GM10266 (cell line): Measurements from ENCODE around the gene UBE2N.

Experiments
- DNase-seq: peaks from one replicate; pipeline ENCODE4 v3.0.0; 2012; ENCODE audit errors: extremely low spot score
- TF ChIP-seq, protein P1 (sequence below): IDR thresholded peaks from 2 replicates; pipeline ENCODE4 v1.5.1; 2012; ENCODE audit warnings: mild to moderate bottlenecking, low read depth; ENCODE audit not compliant: control insufficient read depth, insufficient read depth; ENCODE audit errors: missing control alignments

Gene UBE2N

DNA sequence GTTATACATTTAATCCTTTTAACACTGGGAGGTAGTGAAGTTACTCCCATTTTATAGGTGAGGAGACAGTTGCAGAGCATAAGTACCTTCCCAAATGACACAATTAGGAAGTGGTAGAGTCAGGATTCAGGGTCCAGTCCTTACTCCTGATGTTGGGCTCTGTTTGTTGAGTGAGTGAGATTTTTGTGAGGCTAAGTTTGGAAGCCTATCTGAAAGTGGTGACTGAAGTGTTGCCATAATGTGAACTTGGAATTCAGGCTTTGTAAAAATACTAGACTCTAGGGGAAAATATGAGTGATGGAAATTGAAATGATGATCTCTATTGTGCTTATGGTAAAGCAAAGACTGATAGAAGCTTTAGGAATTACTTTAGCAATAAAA lies 61.8 kb downstream of the UBE2N start:
- DNase-seq, result no peak
- TF ChIP-seq, protein P1, sequence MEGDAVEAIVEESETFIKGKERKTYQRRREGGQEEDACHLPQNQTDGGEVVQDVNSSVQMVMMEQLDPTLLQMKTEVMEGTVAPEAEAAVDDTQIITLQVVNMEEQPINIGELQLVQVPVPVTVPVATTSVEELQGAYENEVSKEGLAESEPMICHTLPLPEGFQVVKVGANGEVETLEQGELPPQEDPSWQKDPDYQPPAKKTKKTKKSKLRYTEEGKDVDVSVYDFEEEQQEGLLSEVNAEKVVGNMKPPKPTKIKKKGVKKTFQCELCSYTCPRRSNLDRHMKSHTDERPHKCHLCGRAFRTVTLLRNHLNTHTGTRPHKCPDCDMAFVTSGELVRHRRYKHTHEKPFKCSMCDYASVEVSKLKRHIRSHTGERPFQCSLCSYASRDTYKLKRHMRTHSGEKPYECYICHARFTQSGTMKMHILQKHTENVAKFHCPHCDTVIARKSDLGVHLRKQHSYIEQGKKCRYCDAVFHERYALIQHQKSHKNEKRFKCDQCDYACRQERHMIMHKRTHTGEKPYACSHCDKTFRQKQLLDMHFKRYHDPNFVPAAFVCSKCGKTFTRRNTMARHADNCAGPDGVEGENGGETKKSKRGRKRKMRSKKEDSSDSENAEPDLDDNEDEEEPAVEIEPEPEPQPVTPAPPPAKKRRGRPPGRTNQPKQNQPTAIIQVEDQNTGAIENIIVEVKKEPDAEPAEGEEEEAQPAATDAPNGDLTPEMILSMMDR, result no peak

DNA sequence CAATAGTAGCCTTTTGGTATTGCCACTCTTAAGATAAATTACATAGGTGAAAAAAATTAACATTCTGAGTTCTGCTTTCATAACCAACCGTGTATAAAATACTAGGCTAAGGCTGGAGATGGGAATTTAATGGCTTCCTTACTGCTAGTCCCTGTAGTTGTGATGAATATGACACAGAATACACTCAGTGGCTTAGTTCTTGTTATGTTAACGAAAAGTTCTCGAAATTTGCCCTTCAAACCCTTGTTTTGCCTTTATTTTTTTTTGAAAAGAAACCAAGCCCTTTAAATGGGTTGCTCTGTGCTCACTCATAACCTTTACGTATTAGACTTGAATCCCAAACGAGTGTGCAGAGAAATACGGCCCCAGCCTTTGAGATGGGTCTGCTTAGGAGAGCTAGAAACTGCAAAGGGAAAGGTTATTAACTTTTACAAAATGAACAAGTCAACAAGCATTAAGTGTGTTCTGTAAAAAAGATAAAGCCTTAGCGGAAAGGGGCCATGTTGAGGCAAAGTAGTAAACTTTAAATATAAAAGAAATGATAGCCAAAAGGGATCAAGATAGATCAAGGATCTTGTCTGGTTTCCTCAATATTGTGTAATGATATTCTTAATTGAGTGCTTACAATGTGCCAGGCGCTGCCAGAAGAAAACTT lies 62.3 kb downstream of the UBE2N start:
- no peak for DNase-seq

DNA sequence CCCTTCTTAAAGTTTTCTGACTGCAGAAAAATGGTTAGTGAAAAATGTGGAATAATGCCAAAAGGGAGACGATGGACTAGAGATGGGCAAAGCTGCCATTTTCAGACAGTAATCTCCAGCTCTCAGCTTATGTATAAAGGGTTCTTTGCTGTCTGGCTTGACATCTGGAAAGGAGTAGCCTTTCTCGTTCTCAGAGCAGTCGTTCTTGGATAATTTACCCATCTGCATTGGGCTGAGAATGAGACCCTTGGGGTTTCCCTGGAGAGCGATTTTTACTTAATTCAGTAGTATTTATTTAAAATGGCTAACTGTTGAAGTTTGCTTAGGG lies 62.8 kb downstream of the UBE2N start:
- TF ChIP-seq, protein P1, result no peak
- no peak for DNase-seq

More for the DNA sequence above, 62.3 kb downstream of the UBE2N start:
- TF ChIP-seq, protein P1, result no peak

DNA sequence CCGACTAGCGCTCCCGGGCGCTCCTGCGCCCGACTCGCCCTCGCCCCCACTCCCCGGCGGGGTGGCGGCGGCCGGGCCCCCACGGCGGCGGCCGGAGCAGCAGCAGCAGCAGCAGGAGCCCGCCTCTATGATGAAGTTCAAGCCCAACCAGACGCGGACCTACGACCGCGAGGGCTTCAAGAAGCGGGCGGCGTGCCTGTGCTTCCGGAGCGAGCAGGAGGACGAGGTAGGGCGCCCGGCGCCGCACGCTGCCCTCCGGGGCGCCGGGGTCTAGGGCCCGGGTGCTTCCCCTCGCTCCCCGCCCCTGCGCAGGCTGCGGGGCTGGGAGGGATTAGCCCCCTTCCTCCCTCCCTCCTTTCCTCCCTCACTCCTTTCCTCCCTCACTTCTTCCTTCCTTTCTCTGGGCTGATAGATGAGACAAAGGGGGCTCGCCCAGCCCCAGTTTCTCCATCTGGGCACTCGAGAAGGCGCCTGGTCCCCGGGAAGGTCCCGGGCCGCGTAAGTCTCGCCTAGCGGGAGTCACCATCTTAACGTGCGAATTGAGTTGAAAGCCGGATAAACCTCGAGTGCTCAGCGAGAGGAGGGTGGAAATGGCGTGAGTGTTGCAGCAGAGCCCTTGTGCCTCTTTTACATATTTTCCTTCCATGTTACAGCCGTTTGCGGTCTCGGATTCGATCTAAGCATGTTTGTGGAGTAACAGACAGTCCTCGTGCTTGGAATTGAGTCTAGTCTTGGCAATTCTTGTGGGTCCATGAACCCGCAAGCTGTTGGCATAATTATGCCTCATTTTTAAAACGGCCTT lies 63.4 kb downstream of the UBE2N start:
- DNase-seq, result peak; percentile 79

DNA sequence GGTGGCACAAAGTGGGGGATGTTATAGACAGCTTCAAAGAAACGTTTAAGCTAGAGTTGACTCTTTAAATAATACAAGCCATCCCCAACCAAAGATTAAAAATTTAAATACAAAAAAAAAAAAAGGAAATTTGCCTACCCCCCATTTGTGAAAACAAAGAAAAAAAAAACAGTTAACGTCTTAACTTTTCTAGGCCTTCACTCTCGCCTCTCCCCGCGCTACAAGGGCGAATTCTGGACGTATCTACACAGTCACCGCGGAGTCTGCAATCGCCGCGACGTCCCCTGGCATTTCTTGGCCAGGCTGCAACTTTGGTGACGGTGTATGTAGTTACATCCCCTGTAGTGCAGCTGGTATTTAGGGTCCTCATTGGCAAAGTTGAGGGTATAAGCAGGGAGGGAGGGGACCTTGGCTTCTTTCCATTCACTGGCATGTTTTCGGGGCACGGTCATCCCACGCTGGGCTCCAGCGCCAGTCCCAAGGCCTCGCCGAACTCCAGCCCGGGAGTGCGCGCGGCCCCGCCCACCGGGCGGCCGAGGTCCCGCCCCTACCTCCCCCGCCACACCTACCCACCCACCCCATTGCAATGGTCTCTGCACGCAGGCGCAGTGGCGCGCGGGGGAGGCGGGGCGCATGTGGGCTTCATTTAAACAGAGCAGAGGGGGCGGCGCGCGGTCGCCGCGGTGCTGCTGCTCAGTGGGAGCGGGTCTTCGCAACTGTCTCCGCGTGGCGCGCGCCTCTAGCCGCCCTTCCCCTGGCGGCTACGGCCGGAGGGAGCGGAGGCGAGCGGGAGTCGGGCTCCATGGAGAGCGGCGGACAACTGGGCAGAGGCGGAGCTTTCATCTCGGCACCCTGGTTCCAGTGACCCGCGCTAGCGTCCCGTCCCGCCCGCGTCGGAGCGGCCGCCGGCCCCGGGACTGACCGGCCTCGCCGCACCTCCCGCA lies 64.2 kb downstream of the UBE2N start, which contains the start of gene NUDT4:
Gene NUDT4, plus strand, starts transcription at position 674 of the 944 bp plus-strand sequence. CDS start 398 bp downstream, outside the sequence.
- TF ChIP-seq, protein P1, result no peak
- DNase-seq, result peak; percentile 98

DNA sequence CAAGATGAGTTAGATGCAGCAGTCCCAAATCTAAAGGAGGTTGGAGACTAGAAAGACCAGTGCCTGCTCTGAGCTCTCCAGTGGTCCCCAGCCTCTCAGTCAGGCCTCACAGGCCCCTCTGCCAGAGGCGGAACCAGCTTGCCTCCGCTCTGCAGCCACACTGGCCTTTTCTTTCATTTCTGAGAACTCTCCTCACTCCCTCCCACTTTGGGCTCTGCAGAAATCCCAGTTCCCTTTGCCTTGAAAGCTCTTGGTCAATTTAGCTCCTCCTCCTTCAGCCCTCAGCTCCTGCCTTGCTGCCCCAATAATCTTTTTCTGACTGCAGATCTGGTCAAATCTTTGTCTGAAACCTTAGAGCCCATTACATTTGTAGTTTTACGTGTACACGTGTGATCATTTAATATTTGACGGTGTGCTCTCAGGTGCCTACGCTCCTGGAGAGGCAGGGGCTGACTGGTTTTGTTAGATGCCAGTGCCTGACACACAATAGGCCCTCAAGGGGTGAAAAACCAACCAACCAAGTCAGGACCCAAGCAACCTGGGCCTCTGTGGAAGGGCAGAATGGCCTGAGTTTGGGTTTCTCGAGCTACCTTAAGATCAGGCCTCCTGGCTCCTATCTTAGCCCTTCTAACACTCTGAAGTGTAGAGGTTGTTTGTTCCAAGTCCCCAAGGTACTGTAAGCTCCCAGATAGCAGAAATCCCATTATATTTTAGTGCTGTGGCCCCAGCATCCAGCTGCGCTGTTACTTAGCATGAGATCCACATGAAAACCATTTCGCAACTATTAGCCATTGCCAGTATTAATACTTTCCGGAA lies 65.1 kb downstream of the UBE2N start:
- no peak for DNase-seq
- TF ChIP-seq, protein P1, result no peak

DNA sequence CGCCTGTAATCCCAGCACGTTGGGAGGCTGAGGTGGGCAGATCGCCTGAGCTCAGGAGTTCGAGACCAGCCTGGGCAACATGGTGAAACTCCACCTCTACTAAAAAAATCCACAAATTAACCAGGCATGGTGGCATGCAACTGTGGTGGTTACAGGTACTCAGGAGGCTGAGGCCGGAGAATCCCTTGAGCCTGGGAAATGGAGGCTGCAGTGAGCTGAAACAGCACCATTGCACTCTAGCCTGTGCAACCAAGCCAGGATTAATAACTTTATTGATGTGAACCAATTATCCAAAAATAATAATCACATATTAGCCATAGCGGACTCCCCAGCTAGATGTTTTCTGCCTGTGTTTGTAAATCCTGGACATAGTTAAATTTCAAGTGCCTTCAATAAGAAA lies 65.8 kb downstream of the UBE2N start:
- TF ChIP-seq, protein P1, result no peak
- no peak for DNase-seq
